Small intestine (tissue), 16 donors: Measurements from ENCODE around the gene OR2G2. TPM values are rescaled to one million over a fixed set of nuclear protein-coding genes. Genes with fewer than 3 reads are reported as not detected.

Source experiments
- DNase-seq, 2 donors: peaks; one replicate each; pipeline versions ENCODE4 v3.0.0 to v3.0.0-alpha.2; 2013
- FAIRE-seq: peaks from 2 replicates; lab custom pipeline; 2012; peaks lifted over from hg19 to GRCh38; lab: Jason Lieb, UNC
- H3K27ac ChIP-seq, 3 donors: one replicate each; pipeline ENCODE4 v1.5.1; 2013; ENCODE audit warnings: low read length in 2 of 3, mild to moderate bottlenecking in 2 of 3, control low read depth in 1 of 3, inconsistent platforms in 1 of 3, low read depth in 1 of 3, moderate library complexity in 1 of 3
- H3K27me3 ChIP-seq, 3 donors: one replicate each; pipeline ENCODE4 v1.6.1; 2013; ENCODE audit warnings: low read length in 3 of 3, inconsistent platforms in 1 of 3; ENCODE audit not compliant: control insufficient read depth in 3 of 3, insufficient read depth in 3 of 3
- H3K36me3 ChIP-seq, 3 donors: one replicate each; pipeline ENCODE4 v1.6.1; 2013; ENCODE audit warnings: low read length in 3 of 3, inconsistent platforms in 1 of 3, low read depth in 1 of 3, mild to moderate bottlenecking in 1 of 3, moderate library complexity in 1 of 3; ENCODE audit not compliant: control insufficient read depth in 3 of 3, insufficient read depth in 2 of 3
- H3K4me1 ChIP-seq, 3 donors: one replicate each; pipeline ENCODE4 v1.6.1; 2013; ENCODE audit warnings: low read length in 2 of 3, inconsistent platforms in 1 of 3, low read depth in 1 of 3, mild to moderate bottlenecking in 1 of 3, moderate library complexity in 1 of 3; ENCODE audit not compliant: control insufficient read depth in 3 of 3, insufficient read depth in 2 of 3
- H3K4me3 ChIP-seq, 3 donors: one replicate each; pipeline ENCODE4 v1.5.1; 2013; ENCODE audit warnings: low read length in 3 of 3, control low read depth in 1 of 3, inconsistent platforms in 1 of 3, low read depth in 1 of 3, mild to moderate bottlenecking in 1 of 3, moderate library complexity in 1 of 3
- H3K9me3 ChIP-seq, 2 donors: one replicate each; pipeline ENCODE4 v1.6.1; 2013; ENCODE audit warnings: low read depth in 1 of 2, low read length in 1 of 2; ENCODE audit not compliant: control insufficient read depth in 2 of 2, insufficient read depth in 1 of 2
- WGBS, 3 donors: extraction: QIAGEN DNeasy Blood & Tissue Kit; methylation state at CpG; one replicate each; pipeline ENCODE4 v1.1.7; 2013; 5-methylcytosine and 5-hydroxymethylcytosine counted together
- long read RNA-seq, 10 donors: transcript quantifications; one replicate each; lab custom pipeline, GENCODE V29; 2026
- polyA plus RNA-seq, 4 donors: library from polyadenylated mRNA; stranded (reverse) in 3 of 4; unstranded in 1 of 4; fragments of 200-250 nt in 3 of 4; fragments of 120-200 nt in 1 of 4; gene quantifications; one replicate each; pipeline versions ENCODE4 v1.2.1 to v1.2.3, GENCODE V29; 2013
- donor health status: healthy with polysubstance abuse.
- donor health status: control.
- donor health status: control.
- donor health status: Bipolar disorder and iron deficiency.
- donor health status: healthy.

Gene OR2G2, protein sequence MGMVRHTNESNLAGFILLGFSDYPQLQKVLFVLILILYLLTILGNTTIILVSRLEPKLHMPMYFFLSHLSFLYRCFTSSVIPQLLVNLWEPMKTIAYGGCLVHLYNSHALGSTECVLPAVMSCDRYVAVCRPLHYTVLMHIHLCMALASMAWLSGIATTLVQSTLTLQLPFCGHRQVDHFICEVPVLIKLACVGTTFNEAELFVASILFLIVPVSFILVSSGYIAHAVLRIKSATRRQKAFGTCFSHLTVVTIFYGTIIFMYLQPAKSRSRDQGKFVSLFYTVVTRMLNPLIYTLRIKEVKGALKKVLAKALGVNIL
- polyA plus RNA-seq = not detected
- long read RNA-seq, donor 1 = 0 reads
- long read RNA-seq, donor 2 = 0 reads
- long read RNA-seq, donor 3 = 0 reads
- long read RNA-seq, donor 4 = 0 reads
- long read RNA-seq, donor 5 = 0 reads
- long read RNA-seq, donor 6 = 0 reads
- long read RNA-seq, donor 7 = 0 reads
- long read RNA-seq, donor 8 = 0 reads
- long read RNA-seq, donor 9 = 0 reads
- long read RNA-seq, donor 10 = 0 reads

DNA sequence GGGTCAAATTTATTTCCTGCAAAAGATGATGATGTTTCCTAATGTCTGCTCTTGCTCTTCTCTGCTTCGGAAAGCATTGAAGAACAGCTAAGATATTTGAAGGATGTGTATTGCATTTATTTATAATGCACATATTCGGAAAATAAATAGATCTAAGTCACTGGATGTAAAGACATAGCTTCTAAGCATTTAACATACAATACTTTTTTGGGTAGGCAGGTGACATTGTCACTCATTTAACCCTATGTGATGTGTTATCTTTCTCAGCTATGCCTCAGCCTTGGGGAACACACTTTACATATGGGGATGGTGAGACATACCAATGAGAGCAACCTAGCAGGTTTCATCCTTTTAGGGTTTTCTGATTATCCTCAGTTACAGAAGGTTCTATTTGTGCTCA, at the start of gene OR2G2:
Gene OR2G2 (plus strand): TSS at position 301 of the 400 bp plus-strand sequence. CDS start 0 bp downstream, at position 301.
- H3K9me3 ChIP-seq = peaks cover 0 to 8% of the 10 kb centered on the region in 2 donors
- 85 to 90% (median 89%) methylated on average over 2 of the region's 2 CpGs for WGBS, 3 donors
- H3K4me1 ChIP-seq = no peaks in the 10 kb centered on the region
- no peaks in the 10 kb centered on the region for H3K27me3 ChIP-seq
- no peak within 1 kb of the TSS for H3K4me3 ChIP-seq
- no peak for FAIRE-seq
- H3K27ac ChIP-seq = no peak within 1 kb of the TSS
- no peak for DNase-seq
- H3K36me3 ChIP-seq = no peaks in the 10 kb centered on the region

DNA sequence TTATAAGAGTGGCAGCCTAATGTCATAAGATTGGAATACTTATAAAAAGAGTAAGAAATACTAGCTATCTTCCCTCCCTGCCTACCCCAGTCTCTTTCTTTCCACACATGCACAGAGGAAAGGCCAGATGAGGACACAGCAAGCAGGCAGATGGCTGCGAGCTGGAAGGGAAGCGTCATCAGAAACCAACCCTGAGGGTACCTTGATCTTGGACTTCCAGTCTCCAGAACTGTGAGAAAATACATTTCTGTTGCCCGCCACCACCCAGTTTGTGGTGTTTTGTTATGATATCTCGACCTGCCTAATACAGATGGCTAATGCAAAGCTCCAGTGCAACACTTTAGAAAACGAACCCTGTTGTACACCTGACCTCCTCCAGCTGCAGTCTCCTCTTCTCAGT, 49.6 kb upstream of the OR2G2 start:
- Histone ChIP-seq H3K27ac (no peak overlapping the region), H3K4me3 (no peak overlapping the region), H3K9me3 (no peaks in the 10 kb centered on the region), H3K36me3 (no peaks in the 10 kb centered on the region), H3K4me1 (no peaks in the 10 kb centered on the region), H3K27me3 (no peaks in the 10 kb centered on the region)
- DNase-seq = no peak
- 74 to 80% (median 77%) methylated on average over 5 of the region's 5 CpGs for WGBS, 3 donors
- FAIRE-seq = no peak

DNA sequence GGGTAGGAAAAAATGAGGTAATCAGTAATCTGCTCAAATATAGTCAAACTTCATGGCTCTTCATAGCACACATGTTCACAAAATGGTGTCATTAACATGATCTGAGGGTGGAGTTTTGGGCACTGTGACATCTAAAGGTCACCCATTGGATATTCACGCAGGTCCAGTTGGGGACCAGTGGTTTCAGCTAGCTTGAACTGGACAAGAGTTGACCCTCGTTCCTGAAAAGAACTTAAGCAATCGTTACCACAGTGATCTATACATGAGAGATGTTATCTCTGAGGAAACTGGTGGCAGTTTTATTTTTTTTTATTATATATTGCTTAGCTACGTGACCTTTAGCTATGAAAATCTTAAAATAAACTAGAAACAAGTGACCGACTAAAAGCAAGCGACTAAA, 48.9 kb upstream of the OR2G2 start:
- Histone ChIP-seq H3K9me3 (no peaks in the 10 kb centered on the region), H3K27ac (no peak overlapping the region), H3K4me3 (no peak overlapping the region), H3K4me1 (no peaks in the 10 kb centered on the region), H3K36me3 (no peaks in the 10 kb centered on the region), H3K27me3 (no peaks in the 10 kb centered on the region)
- DNase-seq (no peak), FAIRE-seq (no peak)
- 74 to 82% (median 74%) methylated on average over 6 of the region's 6 CpGs for WGBS, 3 donors

DNA sequence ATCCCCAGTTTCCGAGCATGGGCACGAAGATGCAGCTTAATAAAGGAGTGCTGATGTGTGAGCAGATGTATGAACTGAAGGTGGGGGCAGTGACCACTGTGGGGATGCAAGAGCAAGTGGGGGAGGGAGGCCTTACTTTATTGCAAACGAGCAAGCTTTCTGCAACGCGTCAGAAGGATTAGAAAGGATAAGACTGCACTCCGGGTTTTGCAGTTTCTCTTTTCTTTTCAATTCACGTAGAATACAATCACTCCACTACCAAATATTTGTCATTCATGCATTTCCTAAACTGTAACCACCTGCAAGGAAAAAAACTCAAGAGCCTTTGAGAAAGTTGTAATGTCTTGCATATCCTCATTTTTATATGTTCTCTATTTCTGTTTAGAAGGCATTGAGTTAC, 47.6 kb upstream of the OR2G2 start:
- no peaks in the 10 kb centered on the region for H3K9me3 ChIP-seq
- 39 to 55% (median 52%) methylated on average over 7 of the region's 7 CpGs for WGBS, 3 donors
- FAIRE-seq (no peak), DNase-seq (no peak)
- no peaks in the 10 kb centered on the region for H3K27me3 ChIP-seq
- no peak overlapping the region for H3K27ac ChIP-seq
- H3K4me3 ChIP-seq = no peak overlapping the region
- H3K36me3 ChIP-seq = no peaks in the 10 kb centered on the region
- no peaks in the 10 kb centered on the region for H3K4me1 ChIP-seq

DNA sequence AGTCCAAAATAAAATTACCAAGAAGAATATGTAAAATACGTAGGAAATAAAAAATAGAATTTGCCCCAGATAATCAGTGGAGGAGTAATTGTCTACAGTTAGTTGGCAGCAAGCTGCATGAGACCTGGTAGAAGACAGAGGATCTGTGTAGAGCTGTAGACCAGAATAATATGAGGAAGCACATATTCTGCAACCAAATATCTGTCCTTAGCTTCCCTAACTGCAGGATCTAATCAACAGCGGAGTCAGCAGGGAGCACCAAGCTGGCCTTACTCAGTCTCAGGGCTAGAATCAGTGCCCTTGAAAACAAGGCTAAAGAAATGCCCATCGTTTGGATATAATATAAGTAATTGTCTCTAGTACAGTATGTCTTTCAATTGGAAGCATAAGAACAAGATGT, 45.3 kb upstream of the OR2G2 start:
- Histone ChIP-seq H3K4me3 (no peak overlapping the region), H3K27me3 (no peaks in the 10 kb centered on the region), H3K36me3 (no peaks in the 10 kb centered on the region), H3K9me3 (no peaks in the 10 kb centered on the region), H3K27ac (no peak overlapping the region), H3K4me1 (no peaks in the 10 kb centered on the region)
- DNase-seq (no peak), FAIRE-seq (no peak)
- WGBS, 3 donors = 65 to 79% (median 66%) methylated on average over 3 of the region's 3 CpGs

DNA sequence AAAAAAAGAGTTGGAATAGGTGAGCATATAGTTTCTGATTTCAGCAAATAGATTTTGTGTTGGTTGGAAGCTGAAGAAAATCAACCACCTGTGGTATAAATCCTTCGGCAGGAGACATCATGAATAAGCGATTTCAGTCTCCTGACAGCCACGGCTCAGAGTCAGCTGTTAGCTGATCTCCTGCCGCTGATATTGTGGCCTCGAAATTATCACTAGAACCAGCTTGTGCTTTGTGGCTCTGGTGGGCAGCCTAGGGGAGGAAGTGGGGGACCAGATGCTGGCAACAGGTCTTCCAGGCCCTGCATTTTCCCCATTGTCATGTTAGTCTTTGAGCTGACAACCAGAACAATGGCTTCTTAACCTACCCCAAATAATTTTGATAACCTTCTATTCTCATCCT, 40.1 kb upstream of the OR2G2 start:
- Histone ChIP-seq H3K27me3 (no peaks in the 10 kb centered on the region), H3K27ac (no peak overlapping the region), H3K9me3 (no peaks in the 10 kb centered on the region), H3K4me3 (no peak overlapping the region), H3K4me1 (no peaks in the 10 kb centered on the region), H3K36me3 (no peaks in the 10 kb centered on the region)
- FAIRE-seq (no peak), DNase-seq (no peak)
- WGBS, 3 donors = 48 to 56% (median 54%) methylated on average over 5 of the region's 5 CpGs

DNA sequence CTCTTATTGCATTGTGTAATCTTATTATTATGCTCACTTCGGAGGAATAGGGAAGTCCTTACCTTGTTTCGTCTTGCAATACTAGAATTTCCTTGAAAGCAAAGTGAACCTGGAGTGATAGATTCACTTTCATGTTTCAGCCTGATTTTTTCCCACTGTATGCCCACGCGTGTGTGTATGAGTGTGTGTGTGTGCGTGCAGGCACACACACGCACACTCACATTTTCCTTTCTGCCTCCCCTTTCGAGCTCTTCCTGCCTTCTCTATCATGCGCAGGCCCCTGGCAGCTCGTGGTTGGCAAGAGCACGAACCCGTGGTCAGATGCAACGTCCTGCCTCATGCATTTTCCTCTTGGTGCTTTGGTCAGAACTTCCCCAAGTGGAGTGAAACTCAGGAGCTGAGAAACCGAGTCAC, 39.4 kb upstream of the OR2G2 start, which contains the start of gene GCSAML:
Gene GCSAML (plus strand): TSS at position 366 of the 414 bp plus-strand sequence. CDS start 58 bp downstream, outside the sequence.
- no peak within 1 kb of the TSS for H3K27ac ChIP-seq
- H3K4me3 ChIP-seq = no peak within 1 kb of the TSS
- DNase-seq (no peak), FAIRE-seq (no peak)
- H3K27me3 ChIP-seq = no peaks in the 10 kb centered on the region
- no peaks in the 10 kb centered on the region for H3K36me3 ChIP-seq
- H3K4me1 ChIP-seq = no peaks in the 10 kb centered on the region
- 66 to 79% (median 72%) methylated on average over 13 of the region's 13 CpGs for WGBS, 3 donors
- no peaks in the 10 kb centered on the region for H3K9me3 ChIP-seq

DNA sequence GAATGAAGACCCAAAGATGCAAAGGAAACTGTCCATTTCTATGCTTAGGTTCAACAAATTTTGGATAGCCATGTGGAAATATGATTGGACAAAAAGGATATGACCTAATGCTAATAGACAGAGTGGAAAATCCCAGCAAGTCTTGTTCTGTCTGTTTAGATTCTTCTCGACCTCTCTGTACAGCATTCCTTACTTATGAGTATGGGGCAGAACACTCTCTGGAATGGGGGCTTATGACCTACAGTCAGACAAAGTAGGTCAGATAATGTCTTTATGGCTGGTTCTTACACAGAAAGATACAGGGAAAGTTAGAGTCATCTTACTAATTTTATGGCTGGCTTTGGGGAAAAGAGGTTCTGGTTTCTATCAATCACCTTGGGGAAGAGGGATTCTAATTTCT, 36.4 kb upstream of the OR2G2 start:
- no peaks in the 10 kb centered on the region for H3K27me3 ChIP-seq
- H3K4me3 ChIP-seq = no peak overlapping the region
- no peaks in the 10 kb centered on the region for H3K36me3 ChIP-seq
- no peak overlapping the region for H3K27ac ChIP-seq
- FAIRE-seq (no peak), DNase-seq (no peak)
- no peaks in the 10 kb centered on the region for H3K9me3 ChIP-seq
- no peaks in the 10 kb centered on the region for H3K4me1 ChIP-seq
- WGBS, 3 donors = 53 to 71% (median 62%) methylated on average over 1 of the region's 1 CpG
